HG02885 (cell line): ENCODE results near the gene C1orf232.

Source experiments
- ATAC-seq: cut with Tn5 transposase; IDR thresholded peaks from one replicate; pipeline ENCODE4 v1.9.1; 2021; ENCODE audit warnings: mild to moderate bottlenecking; ENCODE audit not compliant: unreplicated experiment, poor library complexity

The C1orf232 gene

DNA sequence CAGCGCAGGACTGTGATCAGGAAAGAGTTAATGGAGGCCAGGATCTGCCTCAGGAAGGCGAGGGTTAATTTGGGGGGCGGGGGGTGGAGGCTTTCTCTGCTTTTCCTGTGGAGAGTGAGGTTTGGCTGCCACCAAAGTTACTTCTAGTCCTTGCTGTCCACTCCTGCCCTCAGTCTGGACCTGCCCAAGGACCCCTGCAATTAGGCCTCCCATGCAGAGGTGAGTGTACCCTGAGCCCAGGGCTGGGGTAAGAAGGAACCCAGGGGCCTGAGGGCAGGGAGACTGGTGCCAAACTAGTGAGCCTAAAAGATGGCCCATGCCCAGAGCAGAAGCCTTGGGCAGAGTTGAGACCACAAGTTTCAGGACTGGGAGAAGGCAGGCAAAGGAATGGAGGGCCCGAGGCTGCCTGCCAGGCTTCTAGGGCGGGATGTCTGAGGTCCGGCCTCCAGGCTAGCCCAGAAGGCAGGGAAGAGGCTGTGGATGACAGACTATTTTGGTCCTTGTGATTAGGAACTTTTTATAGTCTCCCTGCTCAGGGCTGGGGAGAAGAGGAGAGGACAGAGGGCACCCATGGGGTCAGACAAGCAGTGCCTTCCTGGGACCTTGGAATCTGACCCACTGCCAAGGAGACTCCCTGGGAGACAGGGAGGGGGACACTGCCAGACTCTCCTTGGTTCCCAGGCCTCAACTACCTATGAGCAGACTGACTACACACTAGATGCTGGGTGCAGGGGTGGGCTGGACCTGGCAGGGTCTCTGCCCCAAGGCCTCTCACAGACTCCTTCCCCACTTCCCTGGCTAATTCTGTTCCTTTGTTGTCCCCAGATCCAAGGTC, 9.6 kb downstream of the C1orf232 start, which contains the start of gene FAM110D:
FAM110D (plus strand) TSS at position 172 of the 835 bp plus-strand sequence. CDS start 2,213 bp downstream, outside the sequence.
- ATAC-seq = no peak

DNA sequence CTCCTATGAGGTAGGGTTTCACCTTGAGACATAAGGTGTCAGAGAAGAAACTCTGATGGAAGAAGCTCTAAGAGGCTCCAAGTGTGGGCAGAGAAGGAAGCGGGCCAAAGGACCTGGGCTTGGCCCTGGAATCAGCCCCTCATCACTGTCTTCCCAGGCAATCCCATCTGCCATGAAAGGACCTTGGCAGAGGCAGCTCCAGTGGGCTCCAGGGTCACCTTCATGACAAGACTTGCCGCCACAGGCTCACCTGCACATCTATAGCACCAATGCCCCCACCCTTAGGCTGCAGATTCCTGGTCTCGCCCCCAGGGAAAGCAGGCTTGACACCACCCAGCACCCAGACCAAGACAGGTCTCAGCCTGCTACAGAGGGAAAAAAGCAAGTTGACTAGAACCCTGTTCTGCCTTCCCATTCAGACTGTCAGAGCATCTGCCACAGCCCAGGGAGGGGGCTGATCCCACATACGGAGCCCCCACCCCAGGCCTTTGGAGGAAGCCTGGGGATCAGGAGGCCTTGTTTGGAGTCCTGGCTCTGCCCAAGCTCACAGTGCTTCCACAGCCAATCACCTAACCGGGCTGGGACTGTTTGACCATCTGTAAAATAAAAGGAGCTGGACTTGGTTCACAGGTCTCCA, 10.4 kb downstream of the C1orf232 start:
- no peak for ATAC-seq

DNA sequence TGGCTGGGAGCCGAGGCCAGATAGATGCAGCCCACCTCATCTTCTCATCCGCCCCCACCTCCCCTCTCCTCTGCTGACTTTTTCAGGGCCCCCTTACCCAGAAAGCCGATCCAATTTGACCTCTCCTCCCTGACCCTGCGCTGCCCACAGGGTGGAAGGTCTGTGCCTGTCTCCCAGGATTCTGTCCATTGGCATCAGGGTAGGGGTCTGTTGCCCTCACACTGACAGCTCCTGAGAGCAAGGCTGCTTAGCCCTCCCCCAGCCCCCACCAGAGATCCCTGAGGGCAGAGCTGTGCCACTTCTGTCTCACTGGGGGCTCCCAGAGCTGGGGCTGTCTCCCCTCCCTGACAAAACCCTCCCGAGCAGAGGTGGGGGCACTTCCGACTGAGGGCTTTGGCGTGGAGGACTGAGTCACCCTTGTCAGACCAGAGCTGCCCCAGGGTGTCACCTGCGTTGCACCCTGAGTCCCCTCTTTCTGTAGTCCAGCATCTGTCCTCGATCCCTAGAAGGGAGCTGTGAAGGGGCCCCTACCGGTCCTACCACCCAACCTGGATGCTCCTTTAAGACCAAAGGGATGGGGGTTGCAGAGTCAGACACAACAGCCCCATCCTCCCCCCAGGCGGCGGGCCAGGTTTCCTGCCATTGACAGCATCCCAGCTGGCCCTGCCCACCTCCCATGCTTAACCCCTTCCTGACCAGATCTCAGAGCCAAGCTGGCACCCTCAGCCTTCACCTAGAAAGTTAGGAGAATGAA, 12.3 kb downstream of the C1orf232 start:
- no peak for ATAC-seq

DNA sequence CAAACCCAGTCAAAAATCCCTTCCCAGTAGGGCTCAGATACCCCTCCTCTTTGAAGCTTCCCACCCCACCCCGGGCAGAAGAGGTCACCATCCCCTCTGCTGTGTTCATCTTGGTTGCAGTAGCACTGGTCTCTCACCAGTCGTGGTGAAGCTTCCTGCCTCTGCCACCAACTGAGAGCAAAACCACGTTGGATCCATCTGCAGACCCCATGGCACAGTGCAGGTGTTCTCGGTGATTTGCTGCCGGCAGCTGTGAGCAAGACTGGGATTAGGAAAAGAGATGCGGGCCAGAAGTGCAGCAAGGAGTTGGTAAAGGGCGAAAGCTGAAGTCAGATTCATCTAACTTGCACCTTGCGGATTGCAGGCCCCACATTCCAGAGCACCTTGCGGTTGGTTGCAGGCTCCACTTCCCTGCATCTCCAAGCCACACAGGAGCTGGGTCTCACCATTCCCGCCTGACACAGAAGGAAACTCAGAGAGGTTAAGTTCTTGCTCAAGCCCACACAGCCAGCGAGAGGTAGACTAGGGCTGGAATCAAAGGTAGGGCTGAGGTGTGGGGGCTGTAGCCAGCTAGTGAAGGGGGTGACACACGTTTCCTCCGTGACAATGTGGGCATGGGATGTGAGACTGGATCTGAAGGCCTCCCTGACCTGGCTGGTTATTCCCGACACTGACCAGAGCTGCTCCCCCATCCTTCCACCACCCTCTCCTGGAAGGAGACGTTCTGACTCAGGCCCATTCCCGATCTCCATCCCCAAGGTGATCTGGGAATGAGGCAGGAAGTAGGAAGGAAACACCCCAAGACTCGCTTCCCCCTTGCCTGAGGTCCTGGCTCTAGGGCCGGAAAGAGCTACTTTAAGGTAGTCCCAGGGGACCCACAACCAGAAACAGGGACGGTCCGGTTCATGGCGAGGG, 13.1 kb downstream of the C1orf232 start:
- ATAC-seq = no peak

DNA sequence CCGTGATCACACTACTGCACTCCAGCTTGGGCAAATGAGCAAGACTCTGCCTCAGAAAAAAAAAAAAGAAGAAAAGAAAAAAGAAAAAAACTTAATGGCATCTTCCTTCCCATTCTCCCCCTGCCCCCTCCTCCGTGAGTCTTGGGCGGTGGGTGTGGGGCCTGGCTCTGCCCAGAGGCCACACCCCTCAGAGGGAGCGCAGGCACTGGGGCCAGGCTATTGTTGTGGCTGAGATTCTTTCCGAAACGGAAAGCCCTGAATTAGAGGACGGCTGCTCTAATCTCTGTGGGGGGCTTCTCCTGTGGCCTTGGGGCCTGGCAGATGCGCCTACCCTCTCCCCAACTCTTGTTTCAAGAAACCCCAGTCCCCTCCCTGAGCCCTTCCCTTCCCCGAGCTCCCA, 14.0 kb downstream of the C1orf232 start:
- ATAC-seq = no peak

DNA sequence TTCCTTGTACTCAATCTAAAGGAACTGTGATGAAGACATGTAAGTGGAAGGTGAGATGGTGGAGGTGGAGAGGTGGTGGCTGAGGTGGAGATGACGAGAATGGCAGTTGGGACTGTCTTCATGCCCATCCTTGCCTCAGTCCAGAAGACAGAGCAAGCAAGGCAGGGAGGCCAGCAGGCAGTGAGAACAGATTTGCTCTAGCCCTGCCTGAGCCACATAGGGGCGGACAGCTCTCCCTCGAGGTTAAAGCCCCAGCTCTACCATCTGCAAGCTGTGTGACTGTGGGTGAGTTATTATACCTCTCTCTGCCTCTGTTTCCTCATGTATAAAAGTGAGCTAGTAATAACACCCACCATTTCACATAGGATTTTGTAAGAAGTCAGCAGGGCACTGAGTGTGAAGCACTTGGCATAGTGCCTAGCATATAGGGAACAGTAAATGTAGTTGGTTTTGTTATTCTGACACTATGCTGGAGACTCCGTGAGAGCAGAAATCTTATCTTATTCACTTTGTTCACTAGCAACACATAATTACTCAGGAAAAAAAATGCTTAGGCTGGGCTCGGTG, 14.7 kb downstream of the C1orf232 start:
- no peak for ATAC-seq

DNA sequence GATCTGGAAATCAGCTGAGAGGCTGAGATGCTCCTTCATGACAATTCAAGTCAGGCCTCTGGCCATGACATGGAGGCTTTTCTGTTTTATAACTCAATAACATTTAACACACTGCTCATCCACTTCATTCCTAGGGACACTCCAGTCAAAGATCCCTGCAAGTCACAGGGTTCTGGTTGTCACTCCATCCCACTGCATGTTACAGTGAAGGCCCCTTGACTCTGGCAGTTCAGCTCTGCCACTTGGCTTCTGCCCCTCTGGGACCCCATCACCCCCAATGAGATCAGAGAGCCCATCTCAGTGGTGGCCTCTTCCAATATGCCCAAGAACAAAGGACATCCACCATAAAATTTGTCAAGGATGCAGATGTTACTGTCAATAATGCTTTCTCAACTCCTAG, 19.9 kb downstream of the C1orf232 start:
- no peak for ATAC-seq

DNA sequence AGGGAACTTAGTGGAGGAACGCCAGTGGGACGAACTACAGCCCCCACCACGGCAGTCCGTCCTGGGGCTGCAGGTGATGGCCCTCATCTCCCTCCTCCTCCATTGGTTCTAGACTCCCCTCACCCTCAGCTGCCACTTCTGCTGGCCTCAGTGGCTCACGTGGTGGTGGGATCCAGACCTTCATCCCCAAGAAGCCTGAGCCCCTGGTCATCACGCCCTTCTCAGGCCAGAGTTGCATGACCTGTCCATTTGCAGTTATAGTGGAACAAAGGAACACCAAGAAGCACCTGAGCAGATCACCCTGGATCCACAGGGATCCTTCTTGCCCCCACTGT, 22.8 kb downstream of the C1orf232 start:
- ATAC-seq = no peak

DNA sequence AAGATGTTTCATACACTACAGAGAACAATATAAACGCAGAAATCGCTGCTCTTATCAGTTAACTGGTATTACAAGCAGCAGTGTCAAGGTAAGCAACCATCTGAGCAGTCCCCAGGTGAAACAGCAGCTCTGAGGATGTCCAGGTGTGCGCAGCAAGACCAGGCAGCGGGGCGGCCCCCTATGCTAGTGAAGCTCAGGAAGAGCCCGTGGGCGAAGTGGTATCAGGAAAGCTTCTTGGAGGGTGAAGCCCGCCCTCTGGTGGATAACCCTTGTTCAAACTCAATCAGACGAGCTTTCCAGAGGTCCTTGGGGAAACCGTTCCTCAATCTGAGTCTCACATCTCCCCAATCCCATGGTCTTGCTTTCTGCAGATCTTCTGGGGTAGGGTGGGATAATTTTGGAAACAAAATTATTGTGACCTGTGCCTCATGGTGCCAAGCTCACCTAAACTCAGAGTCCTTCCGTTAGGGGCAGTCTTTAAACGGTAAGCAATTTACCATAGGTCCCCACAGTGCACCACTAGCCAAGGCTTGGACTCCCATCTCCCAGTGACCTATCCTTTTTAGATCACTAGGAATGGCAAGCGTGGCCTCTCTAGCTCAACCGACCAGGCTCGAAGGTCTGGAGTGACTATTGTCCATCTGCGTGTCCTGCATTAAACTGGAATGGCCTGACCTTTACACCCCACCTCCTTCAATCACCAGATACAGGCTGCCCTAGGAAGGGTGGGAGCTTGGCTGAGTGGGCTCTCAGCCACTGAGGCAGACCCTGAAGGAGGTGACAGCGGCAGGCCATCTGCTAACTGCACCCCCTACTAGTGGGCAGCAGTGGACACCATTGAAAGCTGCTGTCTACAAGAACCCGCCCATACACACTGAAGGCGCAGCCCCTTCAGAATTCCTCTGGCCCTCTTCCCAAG, 23.5 kb downstream of the C1orf232 start:
- peak; percentile 50 for ATAC-seq

DNA sequence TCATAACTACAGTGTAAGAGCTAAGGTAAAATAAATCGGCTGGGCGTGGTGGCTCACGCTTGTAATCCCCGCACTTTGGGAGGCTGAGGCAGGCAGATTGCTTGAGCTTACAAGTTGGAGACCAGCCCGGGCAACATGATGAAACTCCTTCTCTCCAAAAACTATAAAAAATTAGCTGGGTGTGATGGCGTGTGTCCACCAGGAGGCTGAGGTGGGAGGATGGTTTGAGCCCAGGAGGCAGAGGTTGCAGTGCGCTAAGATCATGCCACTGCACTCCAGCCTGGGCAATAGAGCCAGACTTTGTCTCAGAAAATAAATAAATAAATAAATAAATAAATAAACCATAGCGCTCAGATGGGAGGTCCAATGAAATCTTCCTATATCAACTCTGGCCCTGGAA, 26.6 kb downstream of the C1orf232 start:
- no peak for ATAC-seq

DNA sequence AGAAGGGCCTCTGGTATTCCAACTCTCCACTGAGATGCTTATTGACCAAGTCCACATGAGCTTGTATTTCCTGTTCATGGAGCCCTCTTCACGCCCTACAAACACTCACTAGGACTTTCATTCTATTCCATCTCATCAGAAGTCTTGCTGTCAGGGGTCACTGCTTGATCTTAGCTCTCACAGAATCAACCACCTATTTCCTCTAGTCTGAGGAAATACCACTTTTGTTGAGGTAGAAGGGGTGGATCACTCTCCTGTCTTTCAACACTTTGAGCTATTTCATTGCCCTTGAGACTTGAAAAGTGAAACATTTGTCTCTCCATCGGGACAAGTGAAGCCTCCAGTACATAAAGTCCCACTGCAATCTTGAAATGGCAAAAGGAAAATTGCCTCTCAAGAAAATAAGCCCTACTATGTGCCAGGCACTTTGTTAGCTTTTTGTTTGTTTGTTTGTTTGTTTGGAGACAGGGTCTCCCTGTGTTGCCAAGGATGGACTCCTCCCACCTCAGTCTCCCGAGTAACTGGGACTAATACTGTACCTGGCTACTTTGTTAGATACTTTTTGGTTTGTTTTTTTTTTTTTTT, 29.7 kb downstream of the C1orf232 start:
- no peak for ATAC-seq

DNA sequence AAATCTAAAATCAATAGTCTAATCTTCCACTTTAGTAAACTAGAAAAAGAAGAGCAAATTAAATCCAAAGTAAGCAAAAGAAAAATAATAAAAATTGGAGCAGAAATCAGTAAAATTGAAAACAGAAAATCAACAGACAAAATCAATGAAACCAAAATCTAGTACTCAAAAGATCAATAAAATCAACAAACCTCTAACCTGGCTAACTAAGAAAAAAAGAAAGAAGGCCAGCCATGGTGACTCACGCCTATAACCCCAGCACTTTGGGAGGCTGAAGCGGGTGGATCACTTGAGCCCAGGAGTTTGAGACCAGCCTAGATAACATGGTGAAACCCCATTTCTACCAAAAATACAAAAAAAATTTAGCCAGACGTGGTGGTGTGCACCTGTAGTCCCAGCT, 34.3 kb downstream of the C1orf232 start:
- ATAC-seq = no peak

DNA sequence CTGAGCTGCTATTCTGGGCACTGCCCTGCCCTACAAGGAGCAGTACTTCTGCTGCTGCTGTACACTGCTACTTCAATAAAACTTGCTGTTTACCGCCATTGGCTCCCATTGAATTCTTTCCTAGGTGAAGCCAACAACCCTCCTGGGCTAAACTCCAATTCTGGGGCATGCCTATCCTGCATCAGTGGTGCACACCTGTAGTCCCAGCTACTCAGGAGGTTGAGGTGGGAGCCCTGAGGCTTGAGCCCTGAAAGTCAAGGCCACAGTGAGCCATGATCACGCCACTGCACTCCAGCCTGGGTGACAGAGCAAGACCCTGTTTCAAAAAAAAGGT, 36.0 kb downstream of the C1orf232 start:
- ATAC-seq = no peak

DNA sequence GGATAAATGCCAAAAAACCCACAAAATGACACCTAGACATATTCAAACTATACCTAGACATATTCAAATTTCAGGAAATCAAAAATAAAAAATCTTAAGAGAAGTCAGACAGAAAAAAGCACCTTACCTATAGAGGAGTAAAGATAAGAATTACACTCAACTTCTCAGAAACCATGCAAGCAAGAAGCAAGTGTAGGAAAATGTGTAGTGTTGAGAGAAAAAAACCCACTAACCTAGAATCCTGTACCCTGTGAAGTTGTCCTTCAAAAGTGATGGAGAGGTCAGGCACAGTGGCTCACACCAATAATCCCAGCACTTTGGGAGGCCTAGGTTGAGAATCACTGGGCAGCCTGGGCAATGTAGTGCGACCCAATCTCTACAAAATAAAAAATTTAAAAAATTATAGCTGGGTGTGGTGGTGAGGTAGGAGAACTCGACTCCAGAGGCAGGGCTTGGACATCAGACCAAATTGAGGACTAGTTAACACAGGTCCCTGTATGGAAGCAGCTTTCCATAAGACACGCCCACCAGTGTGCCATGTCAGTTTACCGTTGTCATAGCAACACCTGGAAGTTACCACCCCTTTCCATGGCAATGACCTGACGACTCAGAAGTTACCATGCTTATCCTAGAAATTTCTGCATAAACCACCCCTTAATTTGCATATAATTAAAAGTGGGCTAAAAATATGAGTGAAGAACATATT, 36.5 kb downstream of the C1orf232 start:
- ATAC-seq = no peak

DNA sequence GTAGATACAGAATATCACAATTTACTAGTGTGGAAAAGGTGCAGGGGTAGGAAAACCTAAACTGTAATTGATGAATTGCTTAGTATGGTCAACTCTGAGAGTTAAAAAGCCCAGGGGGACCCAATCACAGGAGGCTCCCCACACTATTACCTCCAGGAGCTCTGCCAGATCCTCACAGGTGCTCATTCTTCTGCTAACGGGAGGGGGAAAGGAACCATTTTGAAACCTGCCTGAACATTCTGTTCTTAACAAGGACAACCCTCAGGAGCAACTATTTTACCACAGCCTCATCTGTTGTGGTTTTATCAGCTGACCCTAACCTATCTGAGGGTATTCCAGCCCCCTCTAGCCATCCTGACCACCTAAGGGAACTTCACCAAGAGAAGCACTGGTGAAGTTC, 38.1 kb downstream of the C1orf232 start:
- no peak for ATAC-seq

DNA sequence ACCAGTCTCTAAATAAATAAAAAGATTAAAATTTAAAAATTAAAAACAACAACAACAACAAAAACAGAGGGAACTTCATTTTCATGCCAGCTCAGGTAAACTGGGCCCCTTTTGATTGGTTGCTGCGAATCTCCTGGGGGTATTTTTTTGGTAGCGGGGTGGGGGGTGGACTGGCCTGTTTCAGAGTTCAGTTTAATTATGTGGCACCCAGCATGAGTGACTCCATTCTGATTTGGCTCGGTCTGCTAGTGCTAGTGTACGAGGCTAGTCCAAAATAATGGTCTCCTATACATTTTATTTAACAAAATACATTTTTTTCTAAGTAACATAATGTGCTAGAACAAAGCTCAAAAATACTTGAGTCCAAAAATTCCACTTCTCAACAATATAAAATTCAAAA, 39.0 kb downstream of the C1orf232 start:
- ATAC-seq = no peak

DNA sequence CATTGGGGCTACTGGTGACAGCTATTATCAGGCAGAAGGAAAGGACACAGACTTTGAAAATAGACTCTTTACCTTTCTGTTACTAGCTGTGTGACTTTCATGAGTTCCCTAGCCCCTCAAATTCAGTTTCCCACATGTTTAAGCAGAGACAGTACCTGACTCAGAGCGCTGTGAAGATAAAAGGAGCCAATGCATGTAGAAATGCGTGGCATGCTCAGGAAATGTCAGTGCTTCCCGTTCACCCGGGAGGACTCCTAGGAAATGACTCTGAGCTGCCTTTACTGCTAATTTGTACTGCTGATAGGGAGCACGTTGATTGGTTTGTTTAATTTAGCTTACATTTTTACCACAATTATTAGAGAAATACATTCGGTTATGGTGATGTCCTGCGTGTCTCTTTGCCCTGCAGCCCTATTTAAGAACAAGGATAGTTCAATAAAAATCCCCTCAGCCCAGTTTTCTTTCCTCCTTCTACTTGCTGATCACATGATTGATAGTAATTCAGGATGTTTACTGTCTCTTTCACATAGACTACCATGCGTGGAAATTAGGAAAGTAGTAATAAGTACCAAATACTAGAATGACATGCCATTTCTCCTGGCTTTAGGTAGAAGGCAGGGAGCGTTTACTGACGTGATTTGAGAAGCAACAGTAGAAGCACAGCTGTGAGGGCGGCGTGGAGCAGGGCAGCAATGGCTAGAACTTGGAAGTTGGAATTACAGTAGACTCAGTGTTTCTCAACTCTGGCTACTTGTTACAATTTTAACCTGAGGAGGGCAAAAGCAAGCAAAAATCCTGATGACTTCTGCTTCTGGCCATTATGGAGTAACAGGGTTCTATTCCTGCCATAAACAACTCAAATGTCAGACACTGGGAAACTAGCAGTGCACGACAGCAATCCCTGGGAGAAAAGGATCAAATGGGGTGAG, 41.3 kb downstream of the C1orf232 start:
- no peak for ATAC-seq
